HepG2 (cell line): ENCODE measurements around the gene CALY. TPM values are rescaled to one million over a fixed set of nuclear protein-coding genes. Genes with fewer than 3 reads are reported as not detected.

Experiments used
- ATF4 ChIP-seq, 2 experiments: fragments of 450-650 bp in 1 of 2; sonication (generic) in 1 of 2; formaldehyde crosslinking; IDR thresholded peaks; 2 replicates each; pipeline versions ENCODE4 v1.5.0 to v1.8.0; 2020 to 2022; ENCODE audit warnings: mild to moderate bottlenecking in 1 of 2, missing genetic modification reagents in 1 of 2
- CHCHD3 ChIP-seq: sonication (generic); formaldehyde crosslinking; IDR thresholded peaks from 2 replicates; pipeline ENCODE4 v1.8.0; 2022; ENCODE audit warnings: mild to moderate bottlenecking, missing genetic modification reagents, moderate library complexity
- DPF2 ChIP-seq: sonication (generic); formaldehyde crosslinking; IDR thresholded peaks from 2 replicates; pipeline ENCODE4 v1.4.0; 2020; ENCODE audit warnings: mild to moderate bottlenecking, low read depth, missing genetic modification reagents, borderline replicate concordance
- DRAP1 ChIP-seq: IDR thresholded peaks from 2 replicates; pipeline ENCODE4 v1.6.1; 2016; ENCODE audit warnings: missing genetic modification reagents, missing compliant biosample characterization
- EHMT2 ChIP-seq: fragments of 200-600 bp; sonication (generic); IDR thresholded peaks from 2 replicates; pipeline ENCODE4 v1.7.0; 2017; ENCODE audit warnings: antibody characterized with exemption, low read depth, low read length, borderline replicate concordance
- FOXJ3 ChIP-seq: sonication (generic); formaldehyde crosslinking; IDR thresholded peaks from 2 replicates; pipeline ENCODE4 v1.4.0; 2020; ENCODE audit warnings: missing genetic modification reagents, mild to moderate bottlenecking, borderline replicate concordance
- HOXA3 ChIP-seq: sonication (generic); formaldehyde crosslinking; IDR thresholded peaks from 2 replicates; pipeline ENCODE4 v1.5.0; 2020; ENCODE audit warnings: missing genetic modification reagents
- MTF1 ChIP-seq: sonication (generic); formaldehyde crosslinking; IDR thresholded peaks from 2 replicates; pipeline ENCODE4 v1.5.0; 2020; ENCODE audit warnings: missing genetic modification reagents
- NCOA2 ChIP-seq: sonication (generic); formaldehyde crosslinking; IDR thresholded peaks from 2 replicates; pipeline ENCODE4 v1.8.0; 2022; ENCODE audit warnings: inconsistent platforms
- RARG ChIP-seq: sonication (generic); formaldehyde crosslinking; IDR thresholded peaks from 2 replicates; pipeline ENCODE4 v1.4.0; 2020; ENCODE audit warnings: low read depth, mild to moderate bottlenecking, missing genetic modification reagents
- RXRA ChIP-seq: sonication (generic); formaldehyde crosslinking; IDR thresholded peaks from 2 replicates; pipeline ENCODE4 v1.5.1; 2020; ENCODE audit warnings: missing genetic modification reagents
- SNAPC2 ChIP-seq: sonication (generic); formaldehyde crosslinking; IDR thresholded peaks from 2 replicates; pipeline ENCODE4 v1.8.1; 2022; ENCODE audit warnings: mild to moderate bottlenecking, missing genetic modification reagents
- SOX5 ChIP-seq: IDR thresholded peaks from 2 replicates; pipeline ENCODE4 v1.6.1; 2016; ENCODE audit warnings: borderline replicate concordance
- SPEN ChIP-seq: sonication (generic); formaldehyde crosslinking; IDR thresholded peaks from 2 replicates; pipeline ENCODE4 v1.5.1; 2020; ENCODE audit warnings: low read depth, mild to moderate bottlenecking, missing genetic modification reagents
- TCF7L2 ChIP-seq: IDR thresholded peaks from 2 replicates; pipeline ENCODE4 v1.6.1; 2011; ENCODE audit warnings: mild to moderate bottlenecking, low read depth, low read length, moderate library complexity
- ZHX2 ChIP-seq, 2 experiments: sonication (generic) in 1 of 2; formaldehyde crosslinking in 1 of 2; IDR thresholded peaks; 2 replicates each; pipeline versions ENCODE4 v1.6.1 to v1.9.0; 2014 to 2022; ENCODE audit warnings: antibody characterized with exemption in 1 of 2, borderline replicate concordance in 1 of 2, inconsistent platforms in 1 of 2, low read depth in 1 of 2, missing genetic modification reagents in 1 of 2
- ZNF446 ChIP-seq: sonication (generic); formaldehyde crosslinking; IDR thresholded peaks from 2 replicates; pipeline ENCODE4 v1.5.0; 2020; ENCODE audit warnings: mild to moderate bottlenecking, missing genetic modification reagents
- ZNF503 ChIP-seq: sonication (generic); formaldehyde crosslinking; IDR thresholded peaks from 2 replicates; pipeline ENCODE4 v1.4.0; 2020; ENCODE audit warnings: missing genetic modification reagents
- ZNF790 ChIP-seq: sonication (generic); formaldehyde crosslinking; IDR thresholded peaks from 2 replicates; pipeline ENCODE4 v1.8.0; 2022; ENCODE audit warnings: missing genetic modification reagents, mild to moderate bottlenecking, borderline replicate concordance
- ZNF839 ChIP-seq: sonication (generic); formaldehyde crosslinking; IDR thresholded peaks from 2 replicates; pipeline ENCODE4 v1.4.0; 2020; ENCODE audit warnings: missing genetic modification reagents, mild to moderate bottlenecking, borderline replicate concordance
- polyA plus RNA-seq, 8 experiments: library from polyadenylated mRNA; depleted of rRNA in 3 of 8; stranded (reverse) in 7 of 8; unstranded in 1 of 8; fragments of >200 nt; fragmentation: Illumina TruSeq in 4 of 8; extraction: Trizol in 4 of 8; gene quantifications; 2 replicates each; pipeline versions ENCODE4 v1.2.1 to v1.2.3, GENCODE V29; 2011 to 2016; ENCODE audit warnings: low read depth in 4 of 8, missing spikeins in 1 of 8, mixed read lengths in 1 of 8; ENCODE audit not compliant: insufficient read depth in 1 of 8
- total RNA-seq, 5 experiments: library from RNA; depleted of rRNA; stranded (reverse); fragments of >200 nt; fragmentation: Illumina TruSeq; extraction: Trizol; gene quantifications; 2 replicates each; pipeline ENCODE4 v1.2.3, GENCODE V29; 2016; ENCODE audit warnings: low read depth in 1 of 5

The CALY gene
- total and polyA plus RNA-seq, 2 of the 13 experiments (the other 11 are each of a cell fraction or from before 2014, with no cell fraction given): 0.08 TPM; not detected in 1

- TF ChIP-seq ZNF839 (no peak), FOXJ3 (CRISPR knock-in tag) (0 out of 2 replicates have a peak, but pooled peaks have one; percentile 27), MTF1 (no peak), DRAP1 (peak; percentile 36; the same call in 1 of the 2 replicates), HOXA3 (CRISPR knock-in tag) (peak; percentile 79), CHCHD3 (CRISPR knock-in tag) (no peak), ZNF446 (CRISPR knock-in tag) (no peak), DPF2 (CRISPR knock-in tag) (no peak), NCOA2 (peak; percentile 41; the same call in 1 of the 2 replicates), RXRA (CRISPR knock-in tag) (peak; percentile 83), SOX5 (CRISPR knock-in tag) (no peak; the same call in 1 of the 2 replicates), ZNF503 (CRISPR knock-in tag) (no peak), SNAPC2 (CRISPR knock-in tag) (no peak), EHMT2 (no peak), ZNF790 (CRISPR knock-in tag) (peak; percentile 47; the same call in 1 of the 2 replicates), RARG (CRISPR knock-in tag) (no peak), ATF4 (CRISPR knock-in tag; IDR thresholded peaks at IDR 0.05) (no peak), SPEN (peak; percentile 85), TCF7L2 (no peak), ZHX2 (IDR thresholded peaks at IDR 0.05; ENCODE audit: low read depth) (0 out of 2 replicates have a peak, but pooled peaks have one; percentile 42), ZHX2 (CRISPR knock-in tag; IDR thresholded peaks at IDR 0.05; ENCODE audit: borderline replicate concordance) (no peak)
Observed at GRCh38 chr10:133378251-133379096, 41.8 kb upstream of the CALY start (continued).
